22Rv1 (cell line): ENCODE measurements around the gene RLN2.

Experiments
- ZFX ChIP-seq: fragments of 450-650 bp; IDR thresholded peaks from 2 replicates; pipeline ENCODE4 v1.6.1; 2017; ENCODE audit warnings: antibody characterized with exemption, borderline replicate concordance
- TF ChIP-seq, protein P1 (sequence below): fragments of 450-650 bp; IDR thresholded peaks from 2 replicates; pipeline ENCODE4 v1.5.1; 2017; ENCODE audit warnings: mild to moderate bottlenecking

DNA sequence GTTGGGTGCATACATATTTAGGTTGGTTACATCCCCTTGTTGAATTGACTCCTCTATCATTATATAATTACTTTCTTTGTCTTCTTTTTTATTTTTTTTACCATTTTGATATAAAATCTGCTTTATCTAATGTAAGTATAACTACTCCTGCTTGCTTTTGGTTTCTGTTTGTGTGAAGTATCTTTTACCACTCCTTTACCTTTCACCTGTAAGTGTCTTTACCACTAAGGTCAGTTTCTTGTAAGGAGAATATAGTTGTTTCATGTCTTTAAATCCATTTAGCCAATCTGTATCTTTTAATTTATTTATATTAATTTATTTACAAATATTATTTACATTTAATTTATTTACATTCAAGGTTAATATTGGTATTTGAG lies 40.3 kb downstream of the RLN2 start:
- TF ChIP-seq, protein P1, sequence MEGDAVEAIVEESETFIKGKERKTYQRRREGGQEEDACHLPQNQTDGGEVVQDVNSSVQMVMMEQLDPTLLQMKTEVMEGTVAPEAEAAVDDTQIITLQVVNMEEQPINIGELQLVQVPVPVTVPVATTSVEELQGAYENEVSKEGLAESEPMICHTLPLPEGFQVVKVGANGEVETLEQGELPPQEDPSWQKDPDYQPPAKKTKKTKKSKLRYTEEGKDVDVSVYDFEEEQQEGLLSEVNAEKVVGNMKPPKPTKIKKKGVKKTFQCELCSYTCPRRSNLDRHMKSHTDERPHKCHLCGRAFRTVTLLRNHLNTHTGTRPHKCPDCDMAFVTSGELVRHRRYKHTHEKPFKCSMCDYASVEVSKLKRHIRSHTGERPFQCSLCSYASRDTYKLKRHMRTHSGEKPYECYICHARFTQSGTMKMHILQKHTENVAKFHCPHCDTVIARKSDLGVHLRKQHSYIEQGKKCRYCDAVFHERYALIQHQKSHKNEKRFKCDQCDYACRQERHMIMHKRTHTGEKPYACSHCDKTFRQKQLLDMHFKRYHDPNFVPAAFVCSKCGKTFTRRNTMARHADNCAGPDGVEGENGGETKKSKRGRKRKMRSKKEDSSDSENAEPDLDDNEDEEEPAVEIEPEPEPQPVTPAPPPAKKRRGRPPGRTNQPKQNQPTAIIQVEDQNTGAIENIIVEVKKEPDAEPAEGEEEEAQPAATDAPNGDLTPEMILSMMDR: no peak
- no peak for TF ChIP-seq ZFX
